Neutrophil (primary cell): Measurements from ENCODE around the gene UBL5.
"Not testable (repeated sequence)": the region's sequence is repeated elsewhere in the genome, so short reads cannot be mapped to it uniquely, and the experiment has no call there.

Experiments
- H3K27ac ChIP-seq: fragments of 200-600 bp; sonication (generic); 2 replicates; pipeline ENCODE4 v1.5.1; 2016; ENCODE audit warnings: mild to moderate bottlenecking, moderate library complexity
- H3K27me3 ChIP-seq: fragments of 200-600 bp; sonication (generic); 2 replicates; pipeline ENCODE4 v1.6.0; 2016; ENCODE audit warnings: mild to moderate bottlenecking
- H3K36me3 ChIP-seq: fragments of 200-600 bp; sonication (generic); 2 replicates; pipeline ENCODE4 v1.5.1; 2017
- H3K4me1 ChIP-seq, 2 experiments: fragments of 200-600 bp in 1 of 2; sonication (generic) in 1 of 2; 1 replicate in 1 of 2; 2 replicates in 1 of 2; pipeline versions ENCODE4 v1.5.1 to v1.6.1; 2013 to 2016; ENCODE audit warnings: low read depth in 1 of 2, low read length in 1 of 2, mild to moderate bottlenecking in 1 of 2, moderate library complexity in 1 of 2; ENCODE audit not compliant: control insufficient read depth in 1 of 2, insufficient read depth in 1 of 2
- H3K4me3 ChIP-seq, 2 experiments: fragments of 200-600 bp in 1 of 2; sonication (generic) in 1 of 2; 1 replicate in 1 of 2; 2 replicates in 1 of 2; pipeline ENCODE4 v1.5.1; 2013 to 2016; ENCODE audit warnings: low read depth in 1 of 2, low read length in 1 of 2, mild to moderate bottlenecking in 1 of 2, moderate library complexity in 1 of 2
- H3K9me3 ChIP-seq: fragments of 200-600 bp; sonication (generic); 2 replicates; pipeline ENCODE4 v1.5.1; 2016
- TF ChIP-seq, protein P1 (sequence below): fragments of 200-600 bp; sonication (generic); IDR thresholded peaks from 2 replicates; pipeline ENCODE4 v1.5.1; 2016; ENCODE audit warnings: antibody characterized with exemption

UBL5 gene

DNA sequence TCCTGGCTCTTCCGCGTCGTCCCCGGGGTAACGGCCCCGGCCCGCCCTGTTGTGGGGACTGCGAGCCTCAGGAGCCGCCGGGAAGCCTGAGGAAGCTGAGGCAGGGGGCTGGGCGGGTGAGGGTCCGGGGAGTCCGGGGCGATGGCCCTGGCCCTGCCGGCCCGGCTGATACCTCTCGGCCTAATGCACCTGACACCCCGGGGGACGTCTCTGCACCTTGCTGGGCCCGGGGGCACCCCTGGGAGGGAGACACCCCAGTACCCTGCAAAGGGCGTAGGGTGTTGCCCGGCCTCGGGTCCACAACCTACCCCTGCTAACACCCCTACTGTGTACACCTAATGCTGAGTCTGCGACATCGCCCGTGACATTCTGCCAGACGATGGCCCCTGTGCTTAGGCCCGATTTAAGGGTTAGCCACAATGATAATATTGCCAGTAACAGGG is 7.8 kb downstream of the UBL5 start:
- H3K27ac ChIP-seq, result peak overlapping the region; percentile 73
- peak overlapping the region; percentile 72 to 93 for H3K4me3 ChIP-seq
- no peaks in the 10 kb centered on the region for H3K27me3 ChIP-seq
- peaks cover 13 to 21% of the 10 kb centered on the region in 2 experiments for H3K4me1 ChIP-seq
- H3K36me3 ChIP-seq, result peaks cover 35% of the 10 kb centered on the region
- TF ChIP-seq, protein P1, sequence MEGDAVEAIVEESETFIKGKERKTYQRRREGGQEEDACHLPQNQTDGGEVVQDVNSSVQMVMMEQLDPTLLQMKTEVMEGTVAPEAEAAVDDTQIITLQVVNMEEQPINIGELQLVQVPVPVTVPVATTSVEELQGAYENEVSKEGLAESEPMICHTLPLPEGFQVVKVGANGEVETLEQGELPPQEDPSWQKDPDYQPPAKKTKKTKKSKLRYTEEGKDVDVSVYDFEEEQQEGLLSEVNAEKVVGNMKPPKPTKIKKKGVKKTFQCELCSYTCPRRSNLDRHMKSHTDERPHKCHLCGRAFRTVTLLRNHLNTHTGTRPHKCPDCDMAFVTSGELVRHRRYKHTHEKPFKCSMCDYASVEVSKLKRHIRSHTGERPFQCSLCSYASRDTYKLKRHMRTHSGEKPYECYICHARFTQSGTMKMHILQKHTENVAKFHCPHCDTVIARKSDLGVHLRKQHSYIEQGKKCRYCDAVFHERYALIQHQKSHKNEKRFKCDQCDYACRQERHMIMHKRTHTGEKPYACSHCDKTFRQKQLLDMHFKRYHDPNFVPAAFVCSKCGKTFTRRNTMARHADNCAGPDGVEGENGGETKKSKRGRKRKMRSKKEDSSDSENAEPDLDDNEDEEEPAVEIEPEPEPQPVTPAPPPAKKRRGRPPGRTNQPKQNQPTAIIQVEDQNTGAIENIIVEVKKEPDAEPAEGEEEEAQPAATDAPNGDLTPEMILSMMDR, result no peak
- no peaks in the 10 kb centered on the region for H3K9me3 ChIP-seq

DNA sequence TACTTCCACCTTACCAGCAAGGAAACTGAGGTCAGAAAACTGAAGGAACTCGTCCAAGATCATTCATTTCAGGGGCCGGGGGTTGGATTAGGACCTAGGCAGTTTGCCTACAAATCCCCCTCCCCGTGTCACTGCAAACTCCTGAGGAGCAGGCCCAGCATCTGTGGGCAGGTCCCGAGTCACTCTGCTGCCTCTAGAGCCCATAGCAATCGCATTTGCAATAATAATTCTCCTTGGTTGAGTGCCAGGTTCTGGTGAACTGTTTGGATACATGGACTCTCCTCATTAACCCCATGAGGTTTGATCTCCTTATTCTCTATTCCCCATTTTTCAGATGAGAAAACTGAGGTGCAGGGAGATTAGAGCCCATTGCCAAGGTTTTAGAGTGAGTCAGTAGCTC is 8.3 kb downstream of the UBL5 start:
- Histone ChIP-seq H3K4me1 (peaks cover 13 to 21% of the 10 kb centered on the region in 2 experiments), H3K4me3 (peak overlapping the region; percentile 72 to 93), H3K36me3 (peaks cover 36% of the 10 kb centered on the region), H3K9me3 (no peaks in the 10 kb centered on the region), H3K27me3 (no peaks in the 10 kb centered on the region), H3K27ac (no peak overlapping the region)
- TF ChIP-seq, protein P1, result no peak

DNA sequence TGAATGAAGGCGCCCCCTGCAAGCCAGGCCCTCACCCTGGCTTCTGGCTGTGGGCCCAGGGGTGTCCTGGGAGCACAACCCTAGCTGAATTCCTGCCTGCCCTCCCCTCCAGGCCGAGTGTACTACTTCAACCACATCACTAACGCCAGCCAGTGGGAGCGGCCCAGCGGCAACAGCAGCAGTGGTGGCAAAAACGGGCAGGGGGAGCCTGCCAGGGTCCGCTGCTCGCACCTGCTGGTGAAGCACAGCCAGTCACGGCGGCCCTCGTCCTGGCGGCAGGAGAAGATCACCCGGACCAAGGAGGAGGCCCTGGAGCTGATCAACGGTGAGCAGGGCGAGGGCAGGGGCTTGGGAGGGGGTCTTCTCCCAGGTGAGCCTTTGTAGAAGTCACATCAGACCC is 10.6 kb downstream of the UBL5 start:
- TF ChIP-seq, protein P1, result no peak
- H3K9me3 ChIP-seq, result no peaks in the 10 kb centered on the region
- peaks cover 13 to 21% of the 10 kb centered on the region in 2 experiments for H3K4me1 ChIP-seq
- H3K4me3 ChIP-seq, result no peak overlapping the region
- peaks cover 57% of the 10 kb centered on the region for H3K36me3 ChIP-seq
- H3K27ac ChIP-seq, result no peak overlapping the region
- H3K27me3 ChIP-seq, result no peaks in the 10 kb centered on the region

DNA sequence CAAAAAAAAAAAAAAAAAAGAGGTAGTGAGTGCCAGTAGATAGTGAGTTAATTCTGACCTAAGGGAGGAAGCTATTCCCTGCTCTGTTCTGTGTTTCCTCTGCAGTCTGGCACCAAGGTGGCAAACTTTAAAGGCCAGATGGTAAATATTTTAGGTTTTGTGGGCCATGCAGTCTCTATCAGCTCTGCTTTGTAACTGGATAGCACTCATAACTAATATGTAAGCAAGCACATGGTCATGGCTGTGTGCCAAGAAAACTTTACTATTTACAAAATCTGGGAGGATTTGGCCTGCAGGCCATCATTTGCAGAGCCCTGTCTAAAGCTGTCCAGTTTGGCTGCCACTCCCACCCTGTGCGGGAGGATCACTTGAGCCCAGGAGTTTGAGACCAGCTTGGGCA is 11.7 kb downstream of the UBL5 start:
- no peaks in the 10 kb centered on the region for H3K9me3 ChIP-seq
- H3K4me1 ChIP-seq, result peaks cover 11 to 18% of the 10 kb centered on the region in 2 experiments
- TF ChIP-seq, protein P1, result no peak
- H3K27me3 ChIP-seq, result no peaks in the 10 kb centered on the region
- no peak overlapping the region for H3K27ac ChIP-seq
- peaks cover 66% of the 10 kb centered on the region for H3K36me3 ChIP-seq
- no peak overlapping the region for H3K4me3 ChIP-seq

DNA sequence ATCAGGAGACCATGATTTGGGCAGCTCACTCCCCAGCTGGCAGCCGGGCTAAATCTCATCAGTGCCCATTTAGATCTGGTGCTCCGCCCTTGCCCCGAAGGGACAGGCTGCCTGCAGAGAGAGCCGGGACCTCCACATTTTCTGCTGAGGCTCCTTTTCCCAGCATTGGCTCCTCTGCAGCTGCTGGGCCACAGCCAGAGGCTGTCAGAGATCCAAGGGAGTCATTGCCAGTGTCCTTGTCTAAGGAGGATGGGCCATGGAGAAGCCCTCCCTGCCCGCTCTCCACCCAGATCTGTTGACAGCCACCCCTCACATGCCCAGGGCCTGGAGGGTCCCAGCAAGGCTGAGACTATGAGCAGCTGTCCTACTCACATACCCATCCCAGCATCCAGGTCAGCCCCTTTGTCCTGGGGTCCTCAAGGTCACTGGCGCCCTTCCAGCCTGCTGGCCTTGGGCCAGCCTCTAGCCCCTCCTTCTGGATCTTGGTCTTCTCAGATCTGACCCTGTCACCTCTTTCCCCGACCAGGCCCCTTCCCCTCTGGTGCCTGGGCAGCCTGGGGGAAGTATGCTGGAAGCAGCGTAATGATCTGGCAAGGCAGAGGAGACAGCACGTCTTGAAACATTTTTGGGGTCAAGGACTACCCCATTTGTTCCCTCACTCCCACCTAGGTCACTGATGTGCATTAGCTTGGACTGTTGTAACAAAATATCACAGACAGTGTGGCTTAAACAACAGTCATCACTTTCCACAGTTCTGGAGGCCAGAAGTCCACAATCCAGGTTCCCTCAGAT is 15.3 kb downstream of the UBL5 start:
- Histone ChIP-seq H3K27ac (no peak overlapping the region), H3K9me3 (no peaks in the 10 kb centered on the region), H3K4me1 (no peaks in the 10 kb centered on the region), H3K27me3 (no peaks in the 10 kb centered on the region), H3K36me3 (peaks cover 97% of the 10 kb centered on the region), H3K4me3 (no peak overlapping the region)
- TF ChIP-seq, protein P1, result no peak

DNA sequence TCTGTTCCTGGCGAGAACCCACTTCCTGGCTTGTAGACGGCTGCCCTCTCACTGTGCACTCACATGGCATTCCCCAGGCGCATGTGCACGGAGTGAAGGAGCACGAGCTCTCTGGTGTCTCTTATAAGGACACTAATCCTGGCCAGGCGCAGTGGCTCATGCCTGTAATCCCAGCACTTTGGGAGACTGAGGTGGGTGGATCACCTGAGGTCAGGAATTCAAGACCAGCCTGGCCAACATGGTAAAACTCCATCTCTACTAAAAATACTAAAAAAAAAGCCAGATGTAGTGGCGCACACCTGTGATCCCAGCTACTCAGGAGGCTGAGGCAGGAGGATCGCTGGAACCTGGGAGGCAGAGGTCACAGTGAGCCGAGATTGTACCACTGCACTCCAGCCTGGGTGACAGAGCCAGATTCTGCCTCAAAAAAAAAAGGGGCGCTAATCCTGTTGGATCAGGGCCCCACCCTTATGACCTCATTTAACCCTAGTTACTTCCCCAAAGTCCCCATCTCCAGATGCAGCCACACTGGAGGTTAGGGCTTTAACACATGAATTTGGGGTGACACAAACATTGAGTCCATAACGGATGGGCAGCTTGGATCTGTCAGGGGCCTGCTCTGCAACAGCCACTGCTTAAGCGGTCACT is 16.0 kb downstream of the UBL5 start:
- not testable (repeated sequence) for H3K27me3 ChIP-seq, H3K4me3 ChIP-seq, H3K27ac ChIP-seq, H3K4me1 ChIP-seq, H3K9me3 ChIP-seq
- H3K36me3 ChIP-seq, result peaks cover 97% of the 10 kb centered on the region
